Activated T-cell treated with anti-CD3 and anti-CD28 coated beads for 4 hours (primary cell): ENCODE results near the gene NCK2.

Experiments used
- DNase-seq: peaks from one replicate; pipeline ENCODE4 v3.0.0-alpha.2; 2020

The NCK2 gene

GRCh38 chr2:105779394-105779793 is 34.7 kb downstream of the NCK2 start:
- DNase-seq, result no peak

GRCh38 chr2:105780606-105781005 is 35.9 kb downstream of the NCK2 start:
- no peak for DNase-seq

GRCh38 chr2:105781274-105781978 is 36.7 kb downstream of the NCK2 start:
- no peak for DNase-seq

DNA sequence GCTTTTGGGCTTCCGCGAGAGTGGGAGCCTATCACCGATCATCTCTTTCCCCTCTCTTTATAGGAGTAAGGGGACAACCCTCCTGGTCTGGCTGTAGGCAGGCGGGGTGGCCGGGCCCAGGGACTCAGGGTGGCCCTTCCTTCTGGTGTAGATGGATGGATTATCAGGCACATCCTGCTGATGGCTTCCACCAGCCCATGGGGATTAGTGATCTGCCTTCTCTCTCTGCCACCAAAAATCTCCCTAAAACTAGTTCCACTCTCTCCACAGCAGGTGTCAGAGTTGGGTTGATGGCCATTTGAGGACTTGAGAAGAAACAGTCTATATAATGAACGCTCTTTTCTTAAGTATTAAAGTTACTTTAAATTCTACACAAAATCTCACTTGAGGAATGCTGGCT is 37.4 kb downstream of the NCK2 start:
- DNase-seq, result no peak

DNA sequence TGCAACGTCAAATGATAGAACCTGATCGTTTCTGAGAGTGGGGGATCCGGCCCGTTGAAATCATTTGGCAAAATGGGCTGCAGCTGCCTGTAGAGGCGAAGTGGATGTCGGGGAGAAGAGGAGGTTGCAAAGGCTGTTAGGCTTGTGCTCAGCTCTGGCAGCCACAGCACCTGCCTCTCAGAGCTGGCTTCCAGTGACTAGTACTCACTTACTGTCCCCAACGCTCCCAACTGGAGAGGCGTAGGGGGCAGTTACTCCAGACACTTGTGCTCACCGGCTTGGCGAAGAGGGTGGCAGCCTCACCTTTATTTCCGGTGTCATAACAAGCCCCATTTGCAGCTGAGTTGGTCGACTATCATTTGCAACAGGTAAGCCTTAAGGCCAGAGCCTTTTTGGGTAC is 37.9 kb downstream of the NCK2 start:
- DNase-seq, result no peak

DNA sequence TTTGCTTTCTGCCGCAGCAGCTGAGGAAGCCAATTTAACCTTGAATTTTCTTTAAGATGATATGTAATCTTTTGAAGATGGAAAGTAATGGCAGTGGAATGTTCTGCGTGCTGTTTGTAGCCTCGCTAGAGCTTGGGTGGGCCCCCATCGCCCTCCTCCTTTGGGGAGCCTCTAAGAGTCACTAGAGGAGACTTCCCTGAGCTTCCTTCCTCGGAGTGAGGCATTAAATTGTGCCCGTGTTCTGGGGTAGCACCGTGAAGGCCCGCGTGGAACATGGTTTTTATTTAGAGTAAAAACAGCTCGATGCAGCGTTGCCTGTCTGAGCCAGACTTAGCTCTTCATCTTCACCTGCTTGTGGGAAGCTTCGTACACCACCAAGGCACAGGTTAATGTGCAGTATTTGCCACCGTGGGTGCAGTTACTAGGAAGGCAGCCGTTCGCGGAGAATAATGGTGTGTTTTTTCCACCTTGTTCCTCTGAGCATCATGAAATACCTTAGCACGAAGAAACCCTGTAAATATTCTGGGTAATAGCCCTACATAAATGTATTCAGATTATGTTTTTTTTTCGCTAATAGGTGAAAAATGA is 38.5 kb downstream of the NCK2 start:
- DNase-seq, result no peak

DNA sequence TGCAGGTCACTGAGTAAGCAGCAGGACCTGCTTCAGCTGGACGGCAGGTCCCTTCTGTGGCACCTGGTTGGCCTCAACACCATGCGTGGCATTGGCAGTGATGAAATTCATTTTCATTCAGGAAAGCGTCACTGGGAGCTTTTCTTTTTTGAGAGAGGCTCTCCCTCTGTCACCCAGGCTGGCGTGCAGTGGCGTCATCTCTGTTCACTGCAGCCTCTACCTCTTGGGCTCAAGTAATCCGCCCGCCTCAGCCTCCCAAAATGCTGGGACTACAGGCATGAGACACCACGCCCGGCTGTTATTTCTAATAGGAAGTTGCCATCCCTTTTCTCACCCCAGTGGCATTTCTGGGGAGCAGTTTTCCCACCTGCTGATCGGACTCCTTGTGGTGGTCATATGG is 39.3 kb downstream of the NCK2 start:
- DNase-seq, result no peak

- DNase-seq, result no peak
Observed at GRCh38 chr2:105784589-105784988, 39.9 kb downstream of the NCK2 start.

DNA sequence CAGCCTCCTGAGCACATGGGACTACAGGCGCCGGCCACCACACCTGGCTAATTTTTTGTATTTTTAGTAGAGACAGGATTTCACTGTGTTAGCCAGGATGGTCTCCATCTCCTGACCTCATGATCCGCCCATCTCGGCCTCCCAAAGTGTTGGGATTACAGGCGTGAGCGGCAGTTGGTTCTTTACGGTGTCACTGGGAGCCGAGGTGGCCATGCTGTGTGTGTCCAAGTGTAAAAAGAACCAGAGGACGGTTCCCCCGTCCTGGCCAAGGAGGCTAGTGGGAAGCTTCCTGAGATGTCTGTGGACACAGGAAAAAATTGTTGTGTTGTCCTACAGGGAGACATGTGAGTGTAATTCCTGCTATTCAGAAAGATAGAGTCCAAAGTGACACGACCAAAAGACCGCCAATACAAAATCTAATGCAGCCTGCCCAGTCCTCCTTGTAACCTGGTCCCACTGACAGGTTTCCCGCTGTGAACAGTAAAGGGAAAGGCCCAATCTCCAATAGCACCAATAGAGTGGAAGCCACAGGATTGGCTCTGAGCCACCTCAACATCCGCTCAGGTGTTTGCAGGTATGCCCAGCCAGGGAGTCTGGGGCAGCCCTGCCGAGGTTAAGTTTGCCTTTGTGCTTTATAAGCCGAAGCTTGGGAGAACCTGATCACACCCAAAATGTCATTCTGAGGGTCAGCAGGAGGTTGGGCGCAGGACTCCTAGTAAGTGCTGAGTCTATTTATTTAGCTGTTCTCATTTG is 40.6 kb downstream of the NCK2 start:
- no peak for DNase-seq

DNA sequence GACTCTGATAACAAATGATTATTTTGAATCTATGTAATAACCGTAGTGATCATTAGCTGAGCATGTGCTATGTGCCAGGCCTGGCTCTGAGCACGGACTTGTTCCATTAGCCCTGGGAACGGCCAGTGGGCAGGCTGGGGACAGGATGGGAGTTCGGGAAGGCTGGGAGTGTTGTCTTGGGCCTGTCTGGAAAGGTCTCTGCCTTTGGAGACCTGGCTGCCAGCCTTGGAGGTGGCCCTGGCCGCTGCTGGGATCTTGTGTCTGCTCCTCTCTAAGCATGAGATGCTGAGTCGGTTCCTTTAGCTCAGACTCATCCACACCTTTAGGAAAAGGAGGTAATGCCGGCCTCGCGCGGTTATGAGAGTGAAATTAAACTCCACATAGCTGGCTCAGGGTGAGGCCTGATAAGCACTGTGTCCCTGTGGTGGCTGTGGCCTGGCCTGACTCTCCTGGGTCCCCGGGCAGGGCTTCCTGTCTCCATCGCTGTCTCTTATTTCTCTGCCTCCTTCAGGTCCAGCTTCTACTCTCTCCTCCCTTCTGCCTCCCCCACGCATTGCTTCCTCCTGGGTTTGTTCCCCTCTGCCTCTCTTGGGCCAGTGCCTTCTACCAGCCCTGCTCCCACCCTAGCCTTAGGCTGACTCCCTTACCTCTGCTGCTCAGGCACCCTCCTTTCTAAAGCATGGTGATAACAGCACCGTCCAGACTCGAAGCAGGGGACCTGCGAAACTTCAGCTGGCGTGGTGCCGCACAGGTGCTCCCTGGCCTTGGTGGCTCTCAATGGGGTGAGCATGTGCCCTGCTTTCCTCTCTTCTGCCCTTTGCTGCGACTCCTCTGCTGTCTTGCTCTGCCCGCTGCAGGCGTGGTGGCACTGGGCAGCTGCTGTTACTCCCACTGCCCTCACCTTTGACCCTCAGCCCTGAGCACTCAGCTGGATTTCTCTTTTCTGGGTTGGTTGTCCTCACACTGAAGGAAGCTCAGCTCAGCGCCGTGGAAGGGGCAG is 41.8 kb downstream of the NCK2 start:
- DNase-seq, result no peak

- no peak for DNase-seq
Observed at GRCh38 chr2:105787376-105788318, 42.9 kb downstream of the NCK2 start.

DNA sequence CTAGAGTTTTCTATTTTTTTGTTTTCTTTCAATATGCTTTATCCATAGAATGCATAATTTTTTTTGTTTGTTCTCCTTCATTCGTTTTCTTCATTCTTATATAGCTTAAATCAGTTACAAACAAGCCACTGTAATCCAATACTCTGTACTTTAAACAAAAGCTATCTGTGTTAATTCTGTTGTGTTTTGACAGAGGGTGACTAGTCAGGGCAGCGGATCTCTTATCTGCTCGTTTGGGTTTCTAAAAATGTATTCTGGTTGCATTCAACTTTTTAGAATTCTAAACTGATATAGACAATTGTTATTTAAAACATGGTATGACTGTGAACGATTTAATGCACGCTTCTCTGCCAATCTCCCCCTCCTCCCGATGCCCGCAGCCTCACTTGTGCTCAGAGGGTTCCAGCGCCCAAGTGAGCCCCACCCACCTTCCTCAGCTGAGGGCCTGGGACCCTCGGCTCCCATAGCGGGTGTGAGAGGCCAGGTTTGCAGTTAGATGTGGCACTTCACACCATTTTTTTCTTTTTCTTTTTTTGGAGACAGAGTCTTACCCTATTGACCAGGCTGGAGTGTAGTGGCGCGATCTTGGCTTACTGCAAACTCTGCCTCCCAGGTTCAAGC is 44.1 kb downstream of the NCK2 start:
- DNase-seq, result no peak

DNA sequence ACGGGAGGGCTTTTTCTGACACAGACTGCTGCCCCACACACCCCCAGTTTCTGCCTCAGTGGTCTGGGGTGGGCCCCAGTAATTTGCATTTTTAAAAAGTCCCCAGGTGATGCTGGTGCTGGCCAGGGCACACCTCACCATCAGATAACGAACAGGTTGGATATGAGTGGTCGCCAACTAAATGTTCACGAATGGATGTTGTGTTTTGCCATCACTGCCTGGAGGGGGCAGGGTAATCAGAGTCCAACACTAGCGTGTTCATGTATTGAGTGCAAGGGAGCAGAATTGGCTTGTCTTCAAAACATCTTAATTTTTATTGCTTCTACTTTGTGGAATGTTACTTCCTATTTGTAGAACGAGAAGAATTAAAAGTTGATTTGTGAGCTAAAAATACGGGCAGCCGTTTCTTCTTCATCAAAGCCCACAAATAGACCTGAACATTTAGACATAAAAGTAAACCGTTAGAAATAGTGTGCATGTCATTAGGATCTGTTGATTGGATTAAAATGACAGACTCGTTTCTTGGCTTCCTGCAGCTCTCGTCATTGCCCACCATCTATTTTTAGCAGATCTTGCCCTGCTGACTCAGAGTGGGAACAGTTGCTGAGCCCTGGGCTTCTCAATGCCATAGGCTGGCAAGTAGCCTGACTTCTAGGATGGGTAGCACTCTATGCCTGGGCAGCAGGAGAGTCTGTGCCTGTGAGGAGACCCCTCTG is 45.2 kb downstream of the NCK2 start:
- no peak for DNase-seq

DNA sequence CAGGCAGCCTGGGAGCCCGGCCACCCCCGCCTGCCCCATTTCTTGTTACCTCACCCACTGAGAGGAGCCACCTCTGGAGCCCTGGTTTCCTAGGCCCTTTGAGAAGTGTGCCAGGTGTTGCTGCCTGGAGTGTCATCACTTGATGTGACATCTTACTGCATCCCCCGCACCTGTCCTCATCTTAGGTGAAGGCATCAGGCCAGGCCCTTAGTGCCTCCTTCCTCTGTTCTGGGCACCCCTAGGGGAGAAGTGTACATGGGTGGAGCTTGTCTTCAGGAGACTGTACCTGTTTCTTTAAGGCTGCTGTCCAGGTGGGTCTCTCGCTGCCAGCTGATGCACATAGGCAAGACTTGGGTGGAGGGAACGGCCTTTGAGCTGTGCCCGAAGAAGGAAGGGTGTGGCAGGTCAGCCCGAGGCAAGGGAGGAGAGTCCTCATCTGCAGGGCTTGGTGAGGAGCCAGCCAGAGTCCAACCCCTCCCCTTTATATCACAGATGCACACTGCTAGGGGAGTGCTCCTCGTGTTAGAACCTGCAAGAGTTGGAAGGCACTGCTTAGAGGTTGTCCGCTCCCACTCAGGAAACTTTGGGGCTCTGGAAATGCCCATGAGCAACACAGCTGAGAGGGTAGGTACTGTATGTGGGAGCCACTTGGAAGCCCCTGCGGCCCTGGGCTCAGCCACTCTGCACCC is 45.9 kb downstream of the NCK2 start:
- DNase-seq, result no peak

DNA sequence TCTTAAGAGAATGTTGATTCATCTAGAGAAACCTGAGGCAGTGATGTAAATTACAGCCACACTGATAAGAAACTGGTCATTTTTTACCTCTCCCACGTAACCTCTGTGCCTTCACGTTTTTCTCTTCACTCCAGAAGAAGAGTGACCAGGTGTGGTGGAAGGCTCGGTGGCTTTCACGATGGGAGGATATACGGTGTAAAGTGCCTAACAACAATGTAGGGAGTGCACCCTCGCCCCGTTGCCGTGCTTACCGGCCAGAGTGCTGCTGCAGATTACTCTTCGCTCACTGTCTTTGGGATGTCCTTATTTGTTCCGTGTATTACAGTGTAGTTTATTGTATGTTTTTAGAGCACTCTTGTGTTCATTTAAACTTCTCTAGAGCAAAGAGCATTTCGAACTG is 46.5 kb downstream of the NCK2 start:
- DNase-seq, result no peak

- DNase-seq, result no peak
Observed at GRCh38 chr2:105792561-105792960, 47.8 kb downstream of the NCK2 start.

- DNase-seq, result no peak
Observed at GRCh38 chr2:105793196-105793975, 48.7 kb downstream of the NCK2 start.

- DNase-seq, result no peak
Observed at GRCh38 chr2:105794926-105795574, 50.3 kb downstream of the NCK2 start.

GRCh38 chr2:105795575-105795934 is 50.8 kb downstream of the NCK2 start:
- DNase-seq, result no peak
